Measurements from ENCODE around the gene OPA3. TPM values are rescaled to one million over a fixed set of nuclear protein-coding genes. Genes with fewer than 3 reads are reported as not detected.

Gene OPA3
- total RNA-seq, 4 donors from 2014 or later = 5.0 to 26.6 (median 13.6) TPM

DNA sequence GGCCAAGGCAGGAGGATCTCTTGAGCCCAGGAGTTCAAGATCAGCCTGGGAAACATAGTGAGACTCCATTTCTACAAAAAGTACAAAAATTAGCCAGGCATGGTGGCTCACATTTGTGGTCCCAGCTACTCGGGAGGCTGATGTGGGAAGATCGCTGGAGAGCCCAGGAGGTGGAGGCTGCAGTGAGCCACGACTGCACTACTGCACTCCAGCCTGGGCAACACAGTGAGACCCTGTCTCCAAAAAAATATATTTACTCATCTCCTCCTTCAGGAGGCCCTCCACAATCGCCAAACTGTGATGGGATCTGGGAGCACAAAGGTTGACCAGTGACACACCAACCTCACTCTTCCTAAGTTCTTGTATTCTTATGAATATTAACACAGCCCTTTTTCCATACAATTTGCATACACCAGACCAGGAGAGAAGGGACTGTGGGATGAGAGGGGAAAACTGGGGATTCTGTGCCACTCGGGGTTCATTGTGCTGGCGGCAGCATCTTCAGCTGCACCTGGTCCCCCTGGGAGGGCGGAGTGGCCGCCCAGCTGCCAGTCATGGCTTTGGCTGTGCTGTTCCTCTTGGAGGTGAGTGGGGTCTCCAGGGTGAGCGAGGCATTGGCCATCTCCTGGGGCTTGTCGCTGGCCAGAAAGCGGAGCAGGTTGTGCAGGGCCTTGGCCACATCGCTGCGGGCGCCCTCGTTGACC is 5.8 kb upstream of the OPA3 start:
- Histone ChIP-seq H3K4me1 (peaks cover 0 to under 1% (median 0%) of the 10 kb centered on the region in 4 donors), H3K9me3 (no peaks in the 10 kb centered on the region), H3K36me3 (no peaks in the 10 kb centered on the region), H3K27me3 (no peaks in the 10 kb centered on the region), H3K27ac (no peak overlapping the region), H3K4me3 (no peak overlapping the region)
- no peak for DNase-seq
- TF ChIP-seq, protein P1, sequence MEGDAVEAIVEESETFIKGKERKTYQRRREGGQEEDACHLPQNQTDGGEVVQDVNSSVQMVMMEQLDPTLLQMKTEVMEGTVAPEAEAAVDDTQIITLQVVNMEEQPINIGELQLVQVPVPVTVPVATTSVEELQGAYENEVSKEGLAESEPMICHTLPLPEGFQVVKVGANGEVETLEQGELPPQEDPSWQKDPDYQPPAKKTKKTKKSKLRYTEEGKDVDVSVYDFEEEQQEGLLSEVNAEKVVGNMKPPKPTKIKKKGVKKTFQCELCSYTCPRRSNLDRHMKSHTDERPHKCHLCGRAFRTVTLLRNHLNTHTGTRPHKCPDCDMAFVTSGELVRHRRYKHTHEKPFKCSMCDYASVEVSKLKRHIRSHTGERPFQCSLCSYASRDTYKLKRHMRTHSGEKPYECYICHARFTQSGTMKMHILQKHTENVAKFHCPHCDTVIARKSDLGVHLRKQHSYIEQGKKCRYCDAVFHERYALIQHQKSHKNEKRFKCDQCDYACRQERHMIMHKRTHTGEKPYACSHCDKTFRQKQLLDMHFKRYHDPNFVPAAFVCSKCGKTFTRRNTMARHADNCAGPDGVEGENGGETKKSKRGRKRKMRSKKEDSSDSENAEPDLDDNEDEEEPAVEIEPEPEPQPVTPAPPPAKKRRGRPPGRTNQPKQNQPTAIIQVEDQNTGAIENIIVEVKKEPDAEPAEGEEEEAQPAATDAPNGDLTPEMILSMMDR (IDR thresholded peaks at IDR 0.05) = no peak
- no peak for TF ChIP-seq POLR2A (IDR thresholded peaks at IDR 0.05)

DNA sequence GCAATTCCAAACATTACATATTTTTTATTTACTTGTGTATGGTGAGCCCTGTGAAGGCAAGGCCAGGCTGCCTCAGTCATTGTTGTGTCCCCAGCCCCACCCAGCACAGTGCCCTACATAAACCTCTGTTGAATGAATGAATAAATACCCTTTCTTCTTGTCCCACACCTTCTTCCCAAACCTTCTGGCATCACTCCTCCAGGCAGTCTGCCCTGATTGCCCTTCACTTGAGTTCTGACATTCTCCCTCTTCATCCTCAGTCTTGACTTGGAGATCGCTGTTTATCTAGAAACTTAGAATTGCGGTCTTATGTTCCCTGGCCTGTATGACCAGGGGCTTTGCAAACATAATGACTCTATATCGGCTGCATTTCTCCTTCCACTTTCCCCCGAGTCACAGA is 5.2 kb upstream of the OPA3 start:
- no peak for DNase-seq
- H3K4me3 ChIP-seq = no peak overlapping the region
- no peaks in the 10 kb centered on the region for H3K9me3 ChIP-seq
- H3K27ac ChIP-seq = no peak overlapping the region
- no peaks in the 10 kb centered on the region for H3K27me3 ChIP-seq
- H3K36me3 ChIP-seq = no peaks in the 10 kb centered on the region
- H3K4me1 ChIP-seq = peaks cover 0 to 5% (median 0%) of the 10 kb centered on the region in 4 donors
- TF ChIP-seq POLR2A (IDR thresholded peaks at IDR 0.05) = no peak
- TF ChIP-seq, protein P1 (IDR thresholded peaks at IDR 0.05) = no peak

DNA sequence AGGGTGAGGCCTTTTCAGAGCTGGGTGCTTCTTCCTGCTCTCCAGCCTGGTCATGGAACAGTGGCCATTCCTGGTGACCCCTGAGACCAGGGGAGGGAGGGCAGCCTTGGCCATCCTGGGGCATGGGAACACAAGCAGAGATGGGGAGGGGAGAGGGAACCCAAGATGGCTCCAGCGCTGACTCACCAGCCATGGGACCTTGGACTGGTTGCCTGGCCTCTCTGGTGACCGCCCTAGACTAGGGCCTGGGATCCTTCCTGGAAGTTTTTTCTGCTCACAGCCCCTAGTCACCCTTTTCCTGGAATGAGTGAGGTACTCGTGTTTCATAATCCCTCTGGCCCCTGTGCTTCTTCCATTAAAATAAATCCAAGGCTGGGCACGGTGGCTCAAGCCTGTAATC is 3.3 kb upstream of the OPA3 start:
- no peak for TF ChIP-seq POLR2A (IDR thresholded peaks at IDR 0.05)
- TF ChIP-seq, protein P1 (IDR thresholded peaks at IDR 0.05) = no peak
- no peaks in the 10 kb centered on the region for H3K9me3 ChIP-seq
- no peaks in the 10 kb centered on the region for H3K36me3 ChIP-seq
- peak in 2 of 3 donors; percentile 60 to 66 for DNase-seq
- H3K27me3 ChIP-seq = no peaks in the 10 kb centered on the region
- peaks cover 0 to 12% (median 0%) of the 10 kb centered on the region in 4 donors for H3K4me1 ChIP-seq
- H3K27ac ChIP-seq = peak overlapping the region in 1 of 4 donors; percentile 27
- H3K4me3 ChIP-seq = no peak overlapping the region

DNA sequence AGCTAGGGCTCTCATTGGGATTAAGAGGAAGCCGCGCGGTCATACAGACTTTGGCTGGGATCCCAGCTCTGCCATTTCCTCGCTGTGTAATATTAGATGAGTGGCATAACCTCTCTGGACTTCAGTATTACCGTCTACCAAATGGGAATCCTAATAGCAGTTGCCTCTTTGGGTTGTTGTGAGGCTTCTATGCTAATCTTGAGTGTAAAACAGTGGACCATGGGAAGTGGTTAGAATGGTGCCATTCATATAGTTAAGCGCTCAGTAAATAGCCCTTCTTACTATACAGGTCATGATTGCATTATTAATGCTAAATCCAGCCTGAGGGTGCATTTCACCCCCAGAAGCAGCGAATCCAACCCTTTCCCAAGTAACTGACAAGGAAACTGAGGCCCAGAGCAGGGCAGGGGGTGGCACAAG is 566 bp upstream of the OPA3 start:
- no peak for DNase-seq
- peak overlapping the region; percentile 61 to 78 (median 74) for H3K4me3 ChIP-seq
- peaks cover 0 to 12% (median 0%) of the 10 kb centered on the region in 4 donors for H3K4me1 ChIP-seq
- TF ChIP-seq, protein P1 (IDR thresholded peaks at IDR 0.05) = no peak
- TF ChIP-seq POLR2A (IDR thresholded peaks at IDR 0.05) = no peak
- H3K27ac ChIP-seq = peak overlapping the region; percentile 96 to 99 (median 98)
- H3K9me3 ChIP-seq = no peaks in the 10 kb centered on the region
- no peaks in the 10 kb centered on the region for H3K36me3 ChIP-seq
- H3K27me3 ChIP-seq = no peaks in the 10 kb centered on the region

DNA sequence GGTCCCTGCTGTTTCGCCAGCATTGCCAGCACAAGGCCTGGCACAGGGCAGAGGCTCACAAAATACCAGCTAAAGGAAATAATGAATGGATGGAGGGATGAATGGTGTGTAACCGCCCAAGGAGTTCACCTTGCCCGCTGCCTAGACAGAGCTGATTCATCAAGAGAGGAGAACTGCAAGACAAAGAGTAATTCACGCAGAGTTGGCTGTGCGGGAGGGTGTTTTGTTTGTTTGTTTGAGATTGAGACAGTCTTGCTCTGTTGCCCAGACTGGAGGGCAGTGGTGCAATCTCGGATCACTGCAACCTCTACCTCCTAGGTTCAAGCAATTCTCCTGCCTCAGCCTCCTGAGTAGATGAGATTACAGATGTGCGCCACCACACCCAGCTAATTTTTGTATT is 3.0 kb downstream of the OPA3 start:
- H3K36me3 ChIP-seq = no peaks in the 10 kb centered on the region

More for the DNA sequence above, 3.0 kb downstream of the OPA3 start:
- Histone ChIP-seq H3K9me3 (no peaks in the 10 kb centered on the region), H3K4me3 (no peak overlapping the region), H3K4me1 (peaks cover 0 to 29% (median 3%) of the 10 kb centered on the region in 4 donors), H3K27ac (no peak overlapping the region), H3K27me3 (no peaks in the 10 kb centered on the region)
- TF ChIP-seq, protein P1 (IDR thresholded peaks at IDR 0.05) = no peak
- TF ChIP-seq POLR2A (IDR thresholded peaks at IDR 0.05) = no peak
- DNase-seq = no peak
